ENCODE results near the gene UBC.
"Not testable (repeated sequence)": the region's sequence is repeated elsewhere in the genome, so short reads cannot be mapped to it uniquely, and the experiment has no call there.

The UBC gene

GRCh38 chr12:124913474-124914391 lies 717 bp downstream of the UBC start:
- DNase-seq: no peak

- not testable (repeated sequence) for DNase-seq
Observed at GRCh38 chr12:124912529-124913287, 1.7 kb downstream of the UBC start.

- not testable (repeated sequence) for DNase-seq
Observed at GRCh38 chr12:124911521-124911920, 2.9 kb downstream of the UBC start.

- DNase-seq: no peak
Observed at GRCh38 chr12:124910561-124911478, 3.6 kb downstream of the UBC start.

- DNase-seq: no peak
Observed at GRCh38 chr12:124909831-124910560, 4.5 kb downstream of the UBC start.

- no peak for DNase-seq
Observed at GRCh38 chr12:124906606-124907261, 7.7 kb downstream of the UBC start.

GRCh38 chr12:124904306-124905098 lies 9.9 kb downstream of the UBC start:
- no peak for DNase-seq

GRCh38 chr12:124902916-124903315 lies 11.5 kb downstream of the UBC start:
- DNase-seq: no peak

- no peak for DNase-seq
Observed at GRCh38 chr12:124901003-124901402, 13.4 kb downstream of the UBC start.

GRCh38 chr12:124900345-124900795 lies 14.1 kb downstream of the UBC start:
- DNase-seq: not testable (repeated sequence)

GRCh38 chr12:124898923-124899294 lies 15.5 kb downstream of the UBC start:
- DNase-seq: no peak

- peak; percentile 25 to 57 for DNase-seq
Observed at GRCh38 chr12:124898200-124898922, 16.1 kb downstream of the UBC start.

GRCh38 chr12:124896461-124896860 lies 18.0 kb downstream of the UBC start:
- no peak for DNase-seq

- DNase-seq: no peak
Observed at GRCh38 chr12:124893792-124894516, 20.5 kb downstream of the UBC start.

GRCh38 chr12:124888260-124888659 lies 26.2 kb downstream of the UBC start:
- no peak for DNase-seq

- not testable (repeated sequence) for DNase-seq
Observed at GRCh38 chr12:124887766-124888165, 26.7 kb downstream of the UBC start.

- no peak for DNase-seq
Observed at GRCh38 chr12:124884587-124885438, 29.6 kb downstream of the UBC start.
